Ammon's horn (tissue), 1 donor: ENCODE results near the gene DNMT1.

ENCODE experiments used
- DNase-seq: peaks from one replicate; pipeline ENCODE4 v3.0.0-alpha.2; 2016; ENCODE audit warnings: low spot score

The DNMT1 gene

GRCh38 chr19:10139952-10140351 is 54.8 kb downstream of the DNMT1 start:
- DNase-seq, result no peak

GRCh38 chr19:10138879-10139795 is 55.6 kb downstream of the DNMT1 start:
- DNase-seq, result no peak

DNA sequence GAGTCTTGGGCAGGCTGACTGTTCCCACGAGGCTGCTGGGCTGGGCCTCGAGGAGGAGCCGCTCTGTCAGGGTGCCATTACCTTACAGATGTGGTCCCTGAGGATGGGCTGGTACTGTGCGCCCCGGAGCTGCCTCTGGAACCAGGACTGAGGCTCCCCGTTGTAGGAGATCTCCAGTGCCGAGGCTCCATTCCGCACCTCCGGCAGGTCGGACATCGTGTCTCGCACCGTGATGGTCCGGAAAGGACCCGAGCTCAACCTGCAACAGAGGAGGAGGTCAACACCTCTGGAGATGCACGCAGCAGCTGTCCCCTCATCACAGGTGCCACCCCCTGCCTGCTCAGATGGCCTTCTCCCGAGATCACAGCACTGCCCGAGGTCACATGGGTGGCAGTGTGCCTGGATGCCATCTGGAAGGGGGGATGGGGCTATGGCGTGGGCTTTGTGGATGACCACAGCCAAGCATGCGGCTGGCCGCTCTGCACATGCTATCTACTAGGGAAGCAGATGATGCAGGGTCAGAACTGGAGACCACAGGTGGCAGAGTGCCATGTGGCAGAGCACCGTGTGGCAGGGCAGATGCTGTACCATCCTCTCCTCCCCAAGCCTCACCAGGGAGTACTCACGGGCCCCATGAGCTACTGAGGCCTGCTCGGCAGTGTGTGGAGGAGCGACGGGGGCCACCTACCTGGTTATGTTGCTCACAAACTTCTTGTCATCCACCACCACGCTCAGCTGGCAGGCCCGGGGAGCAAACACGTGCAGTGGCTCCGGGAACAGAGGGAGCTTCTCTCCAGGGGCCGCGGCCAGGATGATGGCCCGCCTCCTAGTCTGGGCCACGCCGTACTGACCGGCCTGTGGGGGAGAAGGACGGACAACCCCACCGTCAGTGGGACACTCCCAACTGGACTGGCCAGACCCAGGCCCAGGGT is 56.7 kb downstream of the DNMT1 start:
- peak; percentile 74 for DNase-seq

GRCh38 chr19:10136936-10137335 is 57.8 kb downstream of the DNMT1 start:
- no peak for DNase-seq

GRCh38 chr19:10135551-10136334 is 59.0 kb downstream of the DNMT1 start:
- DNase-seq, result no peak

GRCh38 chr19:10134040-10134439 is 60.7 kb downstream of the DNMT1 start:
- DNase-seq, result no peak

GRCh38 chr19:10133596-10133995 is 61.2 kb downstream of the DNMT1 start:
- no peak for DNase-seq

- no peak for DNase-seq
Observed at GRCh38 chr19:10132905-10133304, 61.8 kb downstream of the DNMT1 start.

DNA sequence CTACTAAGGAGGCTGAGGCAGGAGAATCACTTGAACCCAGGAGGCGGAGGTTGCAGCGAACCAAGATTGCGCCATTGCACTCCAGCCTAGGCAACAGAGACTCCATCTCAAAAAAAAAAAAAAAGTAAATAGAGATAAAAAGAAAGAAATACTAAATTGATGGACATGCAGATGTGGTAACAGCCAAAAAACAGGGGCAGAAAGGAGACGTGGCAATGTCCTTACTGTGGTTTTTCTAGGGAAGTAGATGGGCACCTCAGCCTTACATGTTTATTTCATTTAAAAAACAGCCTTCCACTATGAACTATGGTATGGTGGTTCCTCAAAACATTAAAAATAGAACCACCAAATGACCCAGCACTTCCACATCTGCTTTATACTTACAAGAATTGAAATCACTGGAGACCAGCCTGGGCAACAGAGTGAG is 68.5 kb downstream of the DNMT1 start:
- no peak for DNase-seq

GRCh38 chr19:10124429-10124828 is 70.3 kb downstream of the DNMT1 start:
- no peak for DNase-seq

DNA sequence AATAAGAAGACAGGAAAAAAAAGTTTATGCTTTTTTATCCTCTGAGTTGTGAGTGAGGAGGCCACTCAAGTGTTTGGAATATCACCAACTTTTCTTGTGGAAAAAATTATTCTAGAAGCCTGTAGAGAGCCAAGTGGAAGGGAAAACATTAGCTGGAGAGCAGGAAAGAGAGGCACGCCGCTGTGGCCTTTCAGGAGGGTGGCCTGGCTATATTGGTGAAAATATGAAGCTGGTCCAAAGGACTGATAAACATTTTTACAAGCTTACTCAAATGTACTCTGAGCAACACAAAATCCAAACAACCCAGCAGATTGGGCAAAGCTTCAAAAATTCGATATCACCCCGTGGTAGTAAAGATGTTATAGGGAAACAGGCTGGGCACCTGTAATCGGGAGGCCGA is 72.7 kb downstream of the DNMT1 start:
- DNase-seq, result no peak

GRCh38 chr19:10120538-10121189 is 74.1 kb downstream of the DNMT1 start:
- no peak for DNase-seq

GRCh38 chr19:10118960-10119359 is 75.8 kb downstream of the DNMT1 start:
- DNase-seq, result no peak

GRCh38 chr19:10116866-10117616 is 77.7 kb downstream of the DNMT1 start:
- no peak for DNase-seq

DNA sequence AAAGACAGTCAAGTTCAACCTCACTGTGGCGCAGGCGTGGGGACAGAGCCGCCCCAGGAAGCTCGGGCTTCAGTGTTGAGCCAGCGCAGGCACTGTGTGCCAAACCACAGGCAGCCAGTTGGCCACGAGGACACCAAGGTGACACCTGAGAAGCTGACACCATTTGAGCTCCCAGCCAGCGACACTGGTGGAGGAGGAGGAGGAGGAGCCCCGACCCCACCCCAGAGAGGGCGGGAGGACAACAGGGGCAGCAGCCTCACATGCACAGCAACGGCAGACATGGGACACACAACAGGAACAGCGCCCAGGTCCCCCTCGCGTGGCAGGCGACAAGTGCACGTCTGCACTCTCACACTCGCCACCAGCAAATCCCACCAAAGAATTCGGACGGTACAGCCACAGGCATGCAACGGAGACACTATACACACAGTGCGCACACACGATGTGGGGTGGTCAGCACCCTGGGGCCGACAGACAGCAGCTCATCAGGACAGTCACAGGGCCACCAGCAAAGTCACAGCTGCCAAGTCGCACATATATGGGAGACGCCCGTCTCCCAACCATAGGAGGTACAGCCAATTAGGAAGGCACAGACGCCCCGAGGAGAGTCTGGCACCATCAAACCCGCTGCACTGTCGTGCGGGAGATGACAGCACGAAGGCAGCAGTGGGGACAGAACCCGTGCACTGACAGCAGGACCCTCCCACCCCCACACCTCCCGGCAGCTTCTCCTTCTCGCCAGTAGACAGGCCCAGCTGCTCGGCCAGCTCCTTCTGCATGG is 78.5 kb downstream of the DNMT1 start:
- DNase-seq, result no peak

- no peak for DNase-seq
Observed at GRCh38 chr19:10115392-10116084, 79.2 kb downstream of the DNMT1 start.

DNA sequence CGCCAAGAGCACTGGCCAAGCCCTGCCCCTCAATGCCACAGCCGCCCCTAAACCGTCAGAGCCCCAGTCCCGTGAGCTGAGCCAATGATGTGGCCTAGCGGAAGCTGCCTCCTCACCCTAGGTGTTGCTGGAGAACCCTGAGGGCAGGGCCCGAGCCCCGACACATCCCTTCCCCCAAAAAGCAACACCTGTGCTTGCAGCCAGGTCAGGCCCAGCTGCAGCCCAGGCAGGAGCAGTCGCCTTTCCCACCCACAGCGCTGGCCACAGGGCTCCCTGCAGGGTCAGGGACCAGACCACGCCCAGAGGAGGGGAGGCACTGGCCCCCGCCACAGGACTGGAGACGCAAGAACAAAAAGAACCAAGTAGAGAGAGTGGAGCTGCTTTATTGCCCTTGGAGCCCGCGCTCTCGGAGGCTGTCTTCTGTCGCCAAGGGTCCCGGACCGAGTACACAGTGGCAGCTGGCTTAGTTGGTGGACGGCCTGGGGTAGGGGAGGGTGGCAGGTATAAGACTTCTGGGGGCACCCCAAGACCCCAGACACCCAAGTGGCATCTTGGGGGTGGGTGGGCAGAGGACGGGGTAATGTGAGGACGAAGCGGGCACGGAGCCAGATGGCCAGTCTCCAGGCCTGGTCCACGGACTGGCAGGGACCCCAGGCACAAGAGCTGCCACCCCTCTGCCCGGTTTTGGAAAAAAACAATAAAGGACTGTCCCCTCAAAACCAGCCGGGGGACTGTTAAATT is 79.9 kb downstream of the DNMT1 start:
- no peak for DNase-seq

DNA sequence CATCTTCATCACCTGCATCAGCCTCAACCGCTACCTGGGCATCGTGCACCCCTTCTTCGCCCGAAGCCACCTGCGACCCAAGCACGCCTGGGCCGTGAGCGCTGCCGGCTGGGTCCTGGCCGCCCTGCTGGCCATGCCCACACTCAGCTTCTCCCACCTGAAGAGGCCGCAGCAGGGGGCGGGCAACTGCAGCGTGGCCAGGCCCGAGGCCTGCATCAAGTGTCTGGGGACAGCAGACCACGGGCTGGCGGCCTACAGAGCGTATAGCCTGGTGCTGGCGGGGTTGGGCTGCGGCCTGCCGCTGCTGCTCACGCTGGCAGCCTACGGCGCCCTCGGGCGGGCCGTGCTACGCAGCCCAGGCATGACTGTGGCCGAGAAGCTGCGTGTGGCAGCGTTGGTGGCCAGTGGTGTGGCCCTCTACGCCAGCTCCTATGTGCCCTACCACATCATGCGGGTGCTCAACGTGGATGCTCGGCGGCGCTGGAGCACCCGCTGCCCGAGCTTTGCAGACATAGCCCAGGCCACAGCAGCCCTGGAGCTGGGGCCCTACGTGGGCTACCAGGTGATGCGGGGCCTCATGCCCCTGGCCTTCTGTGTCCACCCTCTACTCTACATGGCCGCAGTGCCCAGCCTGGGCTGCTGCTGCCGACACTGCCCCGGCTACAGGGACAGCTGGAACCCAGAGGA is 80.6 kb downstream of the DNMT1 start:
- DNase-seq, result no peak
